ENCODE data around the gene FUCA2.
"Not testable (repeated sequence)": the region's sequence is repeated elsewhere in the genome, so short reads cannot be mapped to it uniquely, and the experiment has no call there.

The FUCA2 gene

GRCh38 chr6:143449714-143450452 is 61.6 kb downstream of the FUCA2 start:
- Histone ChIP-seq H3K9me3 (ENCODE audit: control insufficient read depth in 1 of 2, low read length in 2 of 2) (no peaks in the 10 kb centered on the region), H3K27ac (ENCODE audit: low read depth, low read length) (peak overlapping the region; percentile 36), H3K27me3 (ENCODE audit: control insufficient read depth in 1 of 2, insufficient read depth in 2 of 2, low read length in 2 of 2) (no peaks in the 10 kb centered on the region), H3K36me3 (ENCODE audit: control insufficient read depth in 1 of 2, insufficient read depth in 2 of 2, low read length in 2 of 2) (no peaks in the 10 kb centered on the region), H3K4me3 (ENCODE audit: low read depth in 1 of 2, low read length in 2 of 2) (peak overlapping the region; percentile 90 to 99), H3K9ac (ENCODE audit: low read depth in 1 of 2, low read length in 2 of 2) (peak overlapping the region; percentile 90 to 91), H3K4me1 (ENCODE audit: control insufficient read depth in 1 of 2, insufficient read depth in 2 of 2, low read length in 2 of 2) (peaks cover 15 to 16% of the 10 kb centered on the region in 2 donors)

- Histone ChIP-seq H3K27ac (ENCODE audit: low read depth, low read length) (no peak overlapping the region), H3K27me3 (ENCODE audit: control insufficient read depth in 1 of 2, insufficient read depth in 2 of 2, low read length in 2 of 2) (no peaks in the 10 kb centered on the region), H3K9ac (ENCODE audit: low read depth in 1 of 2, low read length in 2 of 2) (peak overlapping the region; percentile 90 to 91), H3K4me3 (ENCODE audit: low read depth in 1 of 2, low read length in 2 of 2) (peak overlapping the region; percentile 90 to 99), H3K9me3 (ENCODE audit: control insufficient read depth in 1 of 2, low read length in 2 of 2) (no peaks in the 10 kb centered on the region), H3K36me3 (ENCODE audit: control insufficient read depth in 1 of 2, insufficient read depth in 2 of 2, low read length in 2 of 2) (no peaks in the 10 kb centered on the region), H3K4me1 (ENCODE audit: control insufficient read depth in 1 of 2, insufficient read depth in 2 of 2, low read length in 2 of 2) (peaks cover 15 to 16% of the 10 kb centered on the region in 2 donors)
These were observed 62.3 kb downstream of the FUCA2 start for GRCh38 chr6:143449082-143449713.

DNA sequence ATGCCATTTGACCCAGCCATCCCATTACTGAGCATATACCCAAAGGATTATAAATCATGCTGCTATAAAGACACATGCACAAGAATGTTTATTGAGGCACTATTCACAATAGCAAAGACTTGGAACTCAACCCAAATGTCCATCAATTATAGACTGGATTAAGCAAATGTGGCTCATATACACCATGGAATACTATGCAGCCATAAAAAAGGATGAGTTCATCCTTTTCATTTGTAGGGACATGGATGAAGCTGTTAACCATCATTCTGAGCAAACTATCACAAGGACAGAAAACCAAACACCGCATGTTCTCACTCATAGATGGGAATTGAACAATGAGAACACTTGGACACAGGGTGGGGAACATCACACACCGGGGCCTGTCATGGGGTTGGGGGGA is 63.7 kb downstream of the FUCA2 start:
- H3K9ac ChIP-seq (ENCODE audit: low read depth in 1 of 2, low read length in 2 of 2); H3K27me3 ChIP-seq (ENCODE audit: control insufficient read depth in 1 of 2, insufficient read depth in 2 of 2, low read length in 2 of 2); H3K27ac ChIP-seq (ENCODE audit: low read depth, low read length); H3K36me3 ChIP-seq (ENCODE audit: control insufficient read depth in 1 of 2, insufficient read depth in 2 of 2, low read length in 2 of 2); H3K4me3 ChIP-seq (ENCODE audit: low read depth in 1 of 2, low read length in 2 of 2); H3K9me3 ChIP-seq (ENCODE audit: control insufficient read depth in 1 of 2, low read length in 2 of 2): not testable (repeated sequence)
- H3K4me1 ChIP-seq (ENCODE audit: control insufficient read depth in 1 of 2, insufficient read depth in 2 of 2, low read length in 2 of 2): peaks cover 15 to 16% of the 10 kb centered on the region in 2 donors

All from duodenal mucosa (tissue), 2 donors.